ENCODE data around the gene CCKAR. TPM values are rescaled to one million over a fixed set of nuclear protein-coding genes. Genes with fewer than 3 reads are reported as not detected.

CCKAR gene
- polyA plus RNA-seq, 4 donors, result 0.18 TPM; not detected in 3

DNA sequence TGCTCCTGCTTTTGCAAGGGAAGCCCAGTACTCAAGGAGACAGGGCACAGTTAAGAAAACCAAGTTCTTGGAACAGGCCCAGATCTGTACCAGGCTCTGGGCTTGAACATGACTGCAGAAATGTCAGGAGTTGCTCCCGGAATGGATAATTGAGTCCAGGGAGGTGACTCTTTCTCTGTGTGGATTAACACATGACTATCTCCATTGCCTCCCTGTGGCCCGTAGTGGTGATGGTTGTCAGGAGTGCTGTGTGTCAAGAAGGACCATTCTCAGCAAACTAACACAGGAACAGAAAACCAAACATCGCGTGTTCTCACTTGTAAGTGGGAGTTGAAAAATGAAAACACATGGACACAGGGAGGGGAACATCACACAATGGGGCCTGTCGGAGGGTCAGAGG, 39.9 kb downstream of the CCKAR start:
- DNase-seq (no peak), FAIRE-seq (no peak)
- Histone ChIP-seq H3K27ac (ENCODE audit: low read depth in 1 of 3, low read length in 2 of 3) (no peak overlapping the region), H3K27me3 (ENCODE audit: control insufficient read depth in 3 of 3, insufficient read depth in 3 of 3, low read length in 3 of 3) (no peaks in the 10 kb centered on the region), H3K4me3 (ENCODE audit: low read depth in 1 of 3, low read length in 3 of 3) (no peak overlapping the region), H3K4me1 (ENCODE audit: control insufficient read depth in 3 of 3, insufficient read depth in 2 of 3, low read depth in 1 of 3, low read length in 2 of 3) (peaks cover 0 to 5% (median 0%) of the 10 kb centered on the region in 3 donors), H3K9me3 (ENCODE audit: control insufficient read depth in 2 of 2, insufficient read depth in 1 of 2, low read depth in 1 of 2, low read length in 1 of 2) (peaks cover 0 to 8% of the 10 kb centered on the region in 2 donors), H3K36me3 (ENCODE audit: control insufficient read depth in 3 of 3, insufficient read depth in 2 of 3, low read depth in 1 of 3, low read length in 3 of 3) (no peaks in the 10 kb centered on the region)
- 87 to 94% (median 92%) methylated on average over 5 of the region's 5 CpGs for WGBS, 3 donors

DNA sequence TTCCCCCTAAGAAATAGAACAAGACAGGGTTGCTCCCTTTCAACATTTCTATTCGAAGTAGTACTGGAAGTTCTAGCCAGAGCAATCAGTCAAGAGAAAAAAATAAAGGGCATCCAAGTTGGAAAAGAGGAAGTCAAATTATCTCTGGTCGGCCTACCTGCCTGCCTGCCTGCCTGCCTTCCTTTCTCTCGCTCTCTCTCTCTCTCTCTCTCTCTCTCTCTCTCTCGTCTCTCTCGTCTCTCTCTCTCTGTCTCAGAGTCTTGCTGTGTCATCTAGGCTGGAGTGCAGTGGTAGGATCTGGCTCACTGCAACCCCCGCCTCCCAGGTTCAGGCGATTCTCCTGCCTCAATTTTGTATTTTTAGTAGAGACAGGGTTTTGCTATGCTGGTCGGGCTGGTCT, 42.9 kb downstream of the CCKAR start:
- no peaks in the 10 kb centered on the region for H3K36me3 ChIP-seq (ENCODE audit: control insufficient read depth in 3 of 3, insufficient read depth in 2 of 3, low read depth in 1 of 3, low read length in 3 of 3)
- FAIRE-seq, result no peak
- H3K4me1 ChIP-seq (ENCODE audit: control insufficient read depth in 3 of 3, insufficient read depth in 2 of 3, low read depth in 1 of 3, low read length in 2 of 3), result peaks cover 0 to 4% (median 0%) of the 10 kb centered on the region in 3 donors
- no peaks in the 10 kb centered on the region for H3K27me3 ChIP-seq (ENCODE audit: control insufficient read depth in 3 of 3, insufficient read depth in 3 of 3, low read length in 3 of 3)
- no peak overlapping the region for H3K4me3 ChIP-seq (ENCODE audit: low read depth in 1 of 3, low read length in 3 of 3)
- DNase-seq, result no peak
- H3K9me3 ChIP-seq (ENCODE audit: control insufficient read depth in 2 of 2, insufficient read depth in 1 of 2, low read depth in 1 of 2, low read length in 1 of 2), result peaks cover 0 to 3% of the 10 kb centered on the region in 2 donors
- 69 to 85% (median 85%) methylated on average over 8 of the region's 8 CpGs for WGBS, 3 donors
- no peak overlapping the region for H3K27ac ChIP-seq (ENCODE audit: low read depth in 1 of 3, low read length in 2 of 3)

- Histone ChIP-seq H3K9me3 (ENCODE audit: control insufficient read depth in 2 of 2, insufficient read depth in 1 of 2, low read depth in 1 of 2, low read length in 1 of 2) (peaks cover 0 to 3% of the 10 kb centered on the region in 2 donors), H3K27ac (ENCODE audit: low read depth in 1 of 3, low read length in 2 of 3) (no peak overlapping the region), H3K4me3 (ENCODE audit: low read depth in 1 of 3, low read length in 3 of 3) (no peak overlapping the region), H3K27me3 (ENCODE audit: control insufficient read depth in 3 of 3, insufficient read depth in 3 of 3, low read length in 3 of 3) (no peaks in the 10 kb centered on the region), H3K4me1 (ENCODE audit: control insufficient read depth in 3 of 3, insufficient read depth in 2 of 3, low read depth in 1 of 3, low read length in 2 of 3) (no peaks in the 10 kb centered on the region), H3K36me3 (ENCODE audit: control insufficient read depth in 3 of 3, insufficient read depth in 2 of 3, low read depth in 1 of 3, low read length in 3 of 3) (peaks cover 0 to 9% (median 0%) of the 10 kb centered on the region in 3 donors)
- FAIRE-seq (no peak), DNase-seq (no peak)
- 96% methylated on average over 5 of the region's 5 CpGs for WGBS, 3 donors
These were observed 48.5 kb downstream of the CCKAR start for GRCh38 chr4:26441771-26442170.

GRCh38 chr4:26441102-26441501, 49.2 kb downstream of the CCKAR start:
- DNase-seq (no peak), FAIRE-seq (no peak)
- no peak overlapping the region for H3K4me3 ChIP-seq (ENCODE audit: low read depth in 1 of 3, low read length in 3 of 3)
- 54 to 72% (median 63%) methylated on average over 7 of the region's 7 CpGs for WGBS, 3 donors
- no peaks in the 10 kb centered on the region for H3K27me3 ChIP-seq (ENCODE audit: control insufficient read depth in 3 of 3, insufficient read depth in 3 of 3, low read length in 3 of 3)
- peaks cover 0 to 3% of the 10 kb centered on the region in 2 donors for H3K9me3 ChIP-seq (ENCODE audit: control insufficient read depth in 2 of 2, insufficient read depth in 1 of 2, low read depth in 1 of 2, low read length in 1 of 2)
- H3K4me1 ChIP-seq (ENCODE audit: control insufficient read depth in 3 of 3, insufficient read depth in 2 of 3, low read depth in 1 of 3, low read length in 2 of 3), result no peaks in the 10 kb centered on the region
- H3K27ac ChIP-seq (ENCODE audit: low read depth in 1 of 3, low read length in 2 of 3), result no peak overlapping the region
- H3K36me3 ChIP-seq (ENCODE audit: control insufficient read depth in 3 of 3, insufficient read depth in 2 of 3, low read depth in 1 of 3, low read length in 3 of 3), result peaks cover 0 to 9% (median 3%) of the 10 kb centered on the region in 3 donors

GRCh38 chr4:26434030-26434639, 56.1 kb downstream of the CCKAR start:
- no peak for FAIRE-seq
- no peaks in the 10 kb centered on the region for H3K9me3 ChIP-seq (ENCODE audit: control insufficient read depth in 2 of 2, insufficient read depth in 1 of 2, low read depth in 1 of 2, low read length in 1 of 2)
- no peaks in the 10 kb centered on the region for H3K27me3 ChIP-seq (ENCODE audit: control insufficient read depth in 3 of 3, insufficient read depth in 3 of 3, low read length in 3 of 3)
- no peaks in the 10 kb centered on the region for H3K4me1 ChIP-seq (ENCODE audit: control insufficient read depth in 3 of 3, insufficient read depth in 2 of 3, low read depth in 1 of 3, low read length in 2 of 3)
- H3K36me3 ChIP-seq (ENCODE audit: control insufficient read depth in 3 of 3, insufficient read depth in 2 of 3, low read depth in 1 of 3, low read length in 3 of 3), result peaks cover 6 to 21% (median 12%) of the 10 kb centered on the region in 3 donors
- no peak overlapping the region for H3K27ac ChIP-seq (ENCODE audit: low read depth in 1 of 3, low read length in 2 of 3)
- no peak for DNase-seq
- no peak overlapping the region for H3K4me3 ChIP-seq (ENCODE audit: low read depth in 1 of 3, low read length in 3 of 3)
- 50 to 64% (median 51%) methylated on average over 2 of the region's 2 CpGs for WGBS, 3 donors

DNA sequence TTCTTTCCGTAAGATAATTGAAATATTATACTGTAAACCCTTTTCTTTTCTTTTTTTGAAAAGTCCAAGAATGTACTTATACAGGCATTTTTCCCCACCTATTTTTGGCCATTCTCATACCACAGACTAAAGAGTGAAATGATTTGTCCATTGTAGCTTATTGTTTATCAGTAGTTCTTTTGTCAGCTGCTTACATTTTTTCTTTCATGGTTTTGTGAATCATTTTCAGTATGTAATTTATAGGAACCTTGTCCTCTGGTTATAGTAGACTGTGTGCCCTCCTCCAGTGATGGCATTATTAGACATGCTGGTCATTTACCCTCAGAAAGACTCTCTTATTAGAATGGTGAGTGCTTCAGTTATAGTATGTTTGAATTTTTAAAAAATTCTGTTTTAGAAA, 56.7 kb downstream of the CCKAR start:
- no peak for FAIRE-seq
- H3K36me3 ChIP-seq (ENCODE audit: control insufficient read depth in 3 of 3, insufficient read depth in 2 of 3, low read depth in 1 of 3, low read length in 3 of 3), result peaks cover 6 to 18% (median 13%) of the 10 kb centered on the region in 3 donors

DNA sequence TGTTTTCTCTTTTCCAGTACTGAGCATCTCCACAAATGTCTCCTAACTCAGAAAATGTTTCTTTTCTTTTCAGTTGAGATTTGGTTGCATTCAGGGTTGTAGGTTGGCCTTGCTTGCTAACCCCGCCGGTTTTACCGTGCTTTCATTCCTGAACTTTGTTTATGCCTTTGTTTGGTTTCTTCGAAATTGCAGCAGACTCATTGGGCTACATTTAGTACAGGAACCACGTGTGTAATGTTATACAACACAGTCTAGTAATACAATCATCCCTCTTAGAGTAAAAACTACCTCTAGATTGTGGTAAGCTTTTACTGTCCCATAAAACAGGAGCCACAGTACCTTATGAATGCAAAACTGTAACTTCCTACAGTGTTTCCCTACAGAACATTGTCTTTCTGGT, 57.9 kb downstream of the CCKAR start:
- FAIRE-seq (no peak), DNase-seq (no peak)
- no peaks in the 10 kb centered on the region for H3K9me3 ChIP-seq (ENCODE audit: control insufficient read depth in 2 of 2, insufficient read depth in 1 of 2, low read depth in 1 of 2, low read length in 1 of 2)
- WGBS, 3 donors, result 71 to 78% (median 73%) methylated on average over 5 of the region's 5 CpGs
- no peak overlapping the region for H3K27ac ChIP-seq (ENCODE audit: low read depth in 1 of 3, low read length in 2 of 3)
- H3K4me3 ChIP-seq (ENCODE audit: low read depth in 1 of 3, low read length in 3 of 3), result no peak overlapping the region
- no peaks in the 10 kb centered on the region for H3K27me3 ChIP-seq (ENCODE audit: control insufficient read depth in 3 of 3, insufficient read depth in 3 of 3, low read length in 3 of 3)
- no peaks in the 10 kb centered on the region for H3K4me1 ChIP-seq (ENCODE audit: control insufficient read depth in 3 of 3, insufficient read depth in 2 of 3, low read depth in 1 of 3, low read length in 2 of 3)
- H3K36me3 ChIP-seq (ENCODE audit: control insufficient read depth in 3 of 3, insufficient read depth in 2 of 3, low read depth in 1 of 3, low read length in 3 of 3), result peaks cover 6 to 13% (median 11%) of the 10 kb centered on the region in 3 donors

More for the DNA sequence above, 56.7 kb downstream of the CCKAR start:
- H3K4me3 ChIP-seq (ENCODE audit: low read depth in 1 of 3, low read length in 3 of 3), result no peak overlapping the region
- no peak for DNase-seq
- no peaks in the 10 kb centered on the region for H3K9me3 ChIP-seq (ENCODE audit: control insufficient read depth in 2 of 2, insufficient read depth in 1 of 2, low read depth in 1 of 2, low read length in 1 of 2)
- no peaks in the 10 kb centered on the region for H3K27me3 ChIP-seq (ENCODE audit: control insufficient read depth in 3 of 3, insufficient read depth in 3 of 3, low read length in 3 of 3)
- H3K4me1 ChIP-seq (ENCODE audit: control insufficient read depth in 3 of 3, insufficient read depth in 2 of 3, low read depth in 1 of 3, low read length in 2 of 3), result no peaks in the 10 kb centered on the region
- H3K27ac ChIP-seq (ENCODE audit: low read depth in 1 of 3, low read length in 2 of 3), result no peak overlapping the region
- WGBS, 3 donors, result 93 to 95% (median 93%) methylated on average over 1 of the region's 1 CpG

GRCh38 chr4:26431461-26432180, 58.7 kb downstream of the CCKAR start:
- DNase-seq (no peak), FAIRE-seq (no peak)
- Histone ChIP-seq H3K36me3 (ENCODE audit: control insufficient read depth in 3 of 3, insufficient read depth in 2 of 3, low read depth in 1 of 3, low read length in 3 of 3) (peaks cover 6 to 15% (median 13%) of the 10 kb centered on the region in 3 donors), H3K4me3 (ENCODE audit: low read depth in 1 of 3, low read length in 3 of 3) (no peak overlapping the region), H3K27me3 (ENCODE audit: control insufficient read depth in 3 of 3, insufficient read depth in 3 of 3, low read length in 3 of 3) (no peaks in the 10 kb centered on the region), H3K27ac (ENCODE audit: low read depth in 1 of 3, low read length in 2 of 3) (no peak overlapping the region), H3K9me3 (ENCODE audit: control insufficient read depth in 2 of 2, insufficient read depth in 1 of 2, low read depth in 1 of 2, low read length in 1 of 2) (no peaks in the 10 kb centered on the region), H3K4me1 (ENCODE audit: control insufficient read depth in 3 of 3, insufficient read depth in 2 of 3, low read depth in 1 of 3, low read length in 2 of 3) (no peaks in the 10 kb centered on the region)
- WGBS, 3 donors, result 62 to 94% (median 66%) methylated on average over 2 of the region's 2 CpGs

Measured in small intestine (tissue), 7 donors.